HL-60 (cell line): ENCODE measurements around the gene TPT1.

Source experiments
- CTCF ChIP-seq: IDR thresholded peaks from one replicate; pipeline ENCODE4 v1.5.1; 2011; ENCODE audit warnings: low read length, control low read depth, inconsistent platforms; ENCODE audit not compliant: insufficient read depth
- GABPA ChIP-seq: IDR thresholded peaks from 2 replicates; pipeline ENCODE4 v1.6.1; 2012; ENCODE audit warnings: low read depth
- POLR2AphosphoS5 ChIP-seq: IDR thresholded peaks from 2 replicates; pipeline ENCODE4 v1.6.1; 2012; ENCODE audit warnings: low read depth
- REST ChIP-seq: IDR thresholded peaks from 2 replicates; pipeline ENCODE4 v1.6.1; 2012; ENCODE audit warnings: low read depth; ENCODE audit not compliant: insufficient replicate concordance
- SPI1 ChIP-seq: IDR thresholded peaks from 2 replicates; pipeline ENCODE4 v1.6.1; 2012; ENCODE audit warnings: low read depth, mild to moderate bottlenecking, borderline replicate concordance

GRCh38 chr13:45315520-45316167 is 25.3 kb downstream of the TPT1 start:
- no peak for TF ChIP-seq POLR2AphosphoS5
- no peak for TF ChIP-seq CTCF
- TF ChIP-seq SPI1: no peak
- no peak for TF ChIP-seq REST
- no peak for TF ChIP-seq GABPA
